ENCODE measurements around the gene PAF1. TPM values are rescaled to one million over a fixed set of nuclear protein-coding genes. Genes with fewer than 3 reads are reported as not detected.

Gene PAF1
- total RNA-seq, 2 experiments from 2014 or later: 33.1 to 45.9 TPM

DNA sequence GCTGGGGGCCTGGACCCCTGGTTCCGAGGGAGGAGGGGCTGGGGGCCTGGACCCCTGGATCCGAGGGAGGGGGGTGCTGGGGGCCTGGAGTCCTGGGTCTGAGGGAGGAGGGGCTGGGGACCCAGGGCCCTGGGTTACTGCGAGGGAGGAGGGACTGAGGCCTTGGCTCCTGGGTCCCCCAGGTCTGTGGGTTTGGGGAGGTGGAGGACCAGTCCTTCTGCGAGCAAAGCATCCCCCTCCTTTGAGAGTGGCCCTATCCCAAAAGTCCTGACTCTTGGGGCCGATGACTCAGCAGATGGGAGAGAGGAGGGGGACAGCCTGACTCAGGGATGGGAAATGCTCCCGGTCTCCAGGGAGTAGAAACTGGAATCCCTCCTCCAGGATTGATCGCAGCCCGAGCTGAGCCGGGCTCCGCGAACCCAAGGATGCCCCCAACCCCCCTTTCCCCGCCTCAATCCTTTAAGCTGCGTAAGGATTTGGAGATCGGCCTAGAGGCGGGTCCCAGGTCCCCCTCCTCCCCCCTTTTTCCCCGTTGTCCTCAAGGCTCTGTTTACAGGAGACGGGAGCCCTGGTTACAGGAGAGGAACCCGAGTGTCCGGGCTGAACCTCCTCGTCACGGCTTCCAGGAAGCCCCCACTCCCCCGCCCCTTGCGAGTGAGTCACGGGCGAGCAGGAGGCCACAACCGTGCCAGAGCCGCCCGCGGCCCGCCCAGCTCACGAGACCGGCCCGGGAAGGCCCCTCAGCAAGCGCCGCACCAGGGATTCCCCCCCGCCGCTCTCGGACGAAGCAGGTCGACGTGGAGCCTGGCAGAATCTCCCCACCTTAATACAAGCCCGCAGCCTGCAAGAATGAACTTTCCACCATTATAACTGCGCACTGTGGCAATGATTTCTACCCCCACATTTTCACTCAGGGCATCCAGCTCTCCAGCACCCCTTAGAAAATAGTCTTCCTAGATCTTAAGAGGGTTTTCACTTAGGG lies 12.7 kb upstream of the PAF1 start:
- POLR2A ChIA-PET: no interaction called here
- intact Hi-C loops (cut with micrococcal nuclease; ENCODE audit: unreplicated experiment): loop anchor here (10.0 kb wide), 2 partner anchors 549 to 551 kb away; no protein-coding TSS in a partner anchor
- Histone ChIP-seq H3K9me2 (ENCODE audit: insufficient read depth, low read length) (no peaks in the 10 kb centered on the region), H2AFZ (ENCODE audit: low read length) (peak overlapping the region; percentile 31; the same call in 1 of the 2 replicates), H3K79me2 (ENCODE audit: insufficient read depth, low read depth, low read length) (peaks cover 19% of the 10 kb centered on the region), H3K36me3 (ENCODE audit: insufficient read depth, low read length) (peaks cover 20% of the 10 kb centered on the region), H3K4me3 (ENCODE audit: low read depth, low read length, poor library complexity, severe bottlenecking) (peak overlapping the region; percentile 62), H3K27ac (ENCODE audit: low read depth, low read length, poor library complexity, severe bottlenecking) (peak overlapping the region; percentile 91), H4K20me1 (ENCODE audit: insufficient read depth, low read length) (peaks cover 4% of the 10 kb centered on the region), H3K4me1 (ENCODE audit: insufficient read depth, low read length, poor library complexity, severe bottlenecking) (peaks cover 72% of the 10 kb centered on the region), H3K4me2 (ENCODE audit: low read length) (peak overlapping the region; percentile 96), H3K9me3 (ENCODE audit: low read length) (no peaks in the 10 kb centered on the region)
- BruUV-seq (replicated peaks): no TSS peak
- DNase-seq (ENCODE audit: low spot score): peak; percentile 63
- CTCF ChIA-PET (ENCODE audit: unreplicated experiment): no interaction called here
- TF ChIP-seq EZH2phosphoT487 (IDR thresholded peaks at IDR 0.05; ENCODE audit: borderline replicate concordance, low read depth, low read length): no peak
- TF ChIP-seq, protein P1, sequence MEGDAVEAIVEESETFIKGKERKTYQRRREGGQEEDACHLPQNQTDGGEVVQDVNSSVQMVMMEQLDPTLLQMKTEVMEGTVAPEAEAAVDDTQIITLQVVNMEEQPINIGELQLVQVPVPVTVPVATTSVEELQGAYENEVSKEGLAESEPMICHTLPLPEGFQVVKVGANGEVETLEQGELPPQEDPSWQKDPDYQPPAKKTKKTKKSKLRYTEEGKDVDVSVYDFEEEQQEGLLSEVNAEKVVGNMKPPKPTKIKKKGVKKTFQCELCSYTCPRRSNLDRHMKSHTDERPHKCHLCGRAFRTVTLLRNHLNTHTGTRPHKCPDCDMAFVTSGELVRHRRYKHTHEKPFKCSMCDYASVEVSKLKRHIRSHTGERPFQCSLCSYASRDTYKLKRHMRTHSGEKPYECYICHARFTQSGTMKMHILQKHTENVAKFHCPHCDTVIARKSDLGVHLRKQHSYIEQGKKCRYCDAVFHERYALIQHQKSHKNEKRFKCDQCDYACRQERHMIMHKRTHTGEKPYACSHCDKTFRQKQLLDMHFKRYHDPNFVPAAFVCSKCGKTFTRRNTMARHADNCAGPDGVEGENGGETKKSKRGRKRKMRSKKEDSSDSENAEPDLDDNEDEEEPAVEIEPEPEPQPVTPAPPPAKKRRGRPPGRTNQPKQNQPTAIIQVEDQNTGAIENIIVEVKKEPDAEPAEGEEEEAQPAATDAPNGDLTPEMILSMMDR (conservative IDR thresholded peaks at IDR 0.05; ENCODE audit: low read length): no peak

DNA sequence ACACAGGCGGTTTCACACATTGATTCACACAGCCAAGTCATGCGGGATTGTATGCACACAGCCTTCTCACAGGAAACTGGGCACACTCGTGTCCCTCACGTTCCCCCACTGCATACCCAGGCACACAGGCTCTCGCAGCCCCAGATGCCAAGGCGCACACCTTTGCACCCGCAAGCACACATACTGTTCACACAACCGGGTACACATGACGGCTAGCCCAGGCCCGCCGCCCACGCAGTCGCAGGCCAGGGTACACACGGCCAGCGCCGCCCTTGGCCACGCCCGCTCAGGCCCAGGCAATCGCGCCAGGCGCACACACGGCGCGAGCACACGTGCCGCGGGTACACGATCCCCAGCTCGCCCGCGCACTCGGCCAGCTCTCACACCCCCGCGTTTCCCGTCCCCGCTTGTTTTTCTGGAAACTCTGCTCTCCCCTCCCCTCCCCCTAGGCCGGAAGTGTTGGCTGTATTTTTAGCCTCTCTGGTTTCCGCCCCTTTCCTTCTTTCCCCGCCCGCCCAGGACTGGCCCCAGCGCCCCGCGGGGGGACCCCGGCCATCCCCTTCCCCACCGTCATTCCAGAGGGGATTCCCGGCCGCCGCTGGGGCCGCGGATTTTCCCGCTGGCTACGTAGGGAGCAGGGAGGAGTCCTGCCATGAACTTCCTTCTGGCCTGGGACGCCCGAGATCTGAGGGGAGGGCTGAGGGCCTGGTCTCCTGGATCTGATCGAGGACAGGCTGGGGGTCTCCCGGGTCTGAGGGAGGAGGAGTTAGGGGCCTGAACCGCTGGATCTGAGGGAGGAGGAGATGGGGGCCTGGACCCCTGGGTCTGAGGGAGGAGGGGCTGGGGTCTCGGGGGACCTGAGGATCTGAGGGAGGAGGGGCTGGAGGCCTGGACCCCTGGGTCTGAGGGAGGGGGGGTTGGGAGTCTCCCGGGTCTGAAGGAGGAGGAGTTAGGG lies 11.7 kb upstream of the PAF1 start:
- no peaks in the 10 kb centered on the region for H3K9me3 ChIP-seq (ENCODE audit: low read length)
- H3K4me2 ChIP-seq (ENCODE audit: low read length): peak overlapping the region; percentile 96
- H3K27ac ChIP-seq (ENCODE audit: low read depth, low read length, poor library complexity, severe bottlenecking): peak overlapping the region; percentile 91
- POLR2A ChIA-PET: interaction anchor here (0.6 to 2.1 kb wide), 2 partner anchors 9 to 33 kb away, joined by 3 to 6 read pairs; partner anchors contain the start of gene RPS16
- CTCF ChIA-PET (ENCODE audit: unreplicated experiment): no interaction called here
- no TSS peak for BruUV-seq (replicated peaks)
- DNase-seq (ENCODE audit: low spot score): peak; percentile 91
- intact Hi-C loops (cut with micrococcal nuclease; ENCODE audit: unreplicated experiment): loop anchor here (10.0 kb wide), 2 partner anchors 548 to 552 kb away; no protein-coding TSS in a partner anchor
- H3K36me3 ChIP-seq (ENCODE audit: insufficient read depth, low read length): peaks cover 13% of the 10 kb centered on the region
- H3K79me2 ChIP-seq (ENCODE audit: insufficient read depth, low read depth, low read length): peaks cover 9% of the 10 kb centered on the region
- H4K20me1 ChIP-seq (ENCODE audit: insufficient read depth, low read length): peaks cover 4% of the 10 kb centered on the region; the same call in 1 of the 2 replicates
- peak overlapping the region; percentile 11; the same call in 1 of the 2 replicates for H2AFZ ChIP-seq (ENCODE audit: low read length)
- H3K4me1 ChIP-seq (ENCODE audit: insufficient read depth, low read length, poor library complexity, severe bottlenecking): peaks cover 82% of the 10 kb centered on the region
- H3K4me3 ChIP-seq (ENCODE audit: low read depth, low read length, poor library complexity, severe bottlenecking): peak overlapping the region; percentile 62
- H3K9me2 ChIP-seq (ENCODE audit: insufficient read depth, low read length): no peaks in the 10 kb centered on the region
- no peak for TF ChIP-seq EZH2phosphoT487 (IDR thresholded peaks at IDR 0.05; ENCODE audit: borderline replicate concordance, low read depth, low read length)
- TF ChIP-seq, protein P1 (conservative IDR thresholded peaks at IDR 0.05; ENCODE audit: low read length): no peak

All from OCI-LY7 (cell line).